GM19043 (cell line): Measurements from ENCODE around the gene CAMTA2.
A peak's percentile ranks its signal among the peaks of the same experiment; 100 is the strongest.

Experiments
- ATAC-seq: cut with Tn5 transposase; IDR thresholded peaks from one replicate; pipeline ENCODE4 v1.9.1; 2021; ENCODE audit warnings: low read depth; ENCODE audit not compliant: unreplicated experiment

Gene CAMTA2

GRCh38 chr17:5003214-5003867 lies 15.9 kb upstream of the CAMTA2 start:
- no peak for ATAC-seq

GRCh38 chr17:5002121-5002788 lies 14.8 kb upstream of the CAMTA2 start:
- ATAC-seq = no peak

DNA sequence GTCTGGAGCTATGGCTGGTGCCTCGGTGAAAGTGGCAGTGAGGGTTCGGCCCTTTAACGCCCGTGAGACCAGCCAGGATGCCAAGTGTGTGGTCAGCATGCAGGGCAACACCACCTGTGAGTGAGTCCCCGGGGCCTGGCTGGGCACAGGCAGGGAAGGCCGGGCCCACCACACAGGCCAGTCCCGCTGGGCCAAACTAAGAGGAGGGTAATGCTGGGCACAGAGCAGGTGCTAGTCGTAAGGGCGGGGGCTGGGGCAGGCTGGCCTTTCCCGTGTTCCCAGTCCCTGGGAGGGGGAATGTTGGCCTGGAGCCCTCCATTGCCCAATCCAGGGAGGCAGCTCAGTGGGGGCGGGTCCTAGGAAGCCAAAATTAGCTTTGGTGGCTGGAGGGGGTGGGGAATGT lies 12.8 kb upstream of the CAMTA2 start:
- no peak for ATAC-seq

DNA sequence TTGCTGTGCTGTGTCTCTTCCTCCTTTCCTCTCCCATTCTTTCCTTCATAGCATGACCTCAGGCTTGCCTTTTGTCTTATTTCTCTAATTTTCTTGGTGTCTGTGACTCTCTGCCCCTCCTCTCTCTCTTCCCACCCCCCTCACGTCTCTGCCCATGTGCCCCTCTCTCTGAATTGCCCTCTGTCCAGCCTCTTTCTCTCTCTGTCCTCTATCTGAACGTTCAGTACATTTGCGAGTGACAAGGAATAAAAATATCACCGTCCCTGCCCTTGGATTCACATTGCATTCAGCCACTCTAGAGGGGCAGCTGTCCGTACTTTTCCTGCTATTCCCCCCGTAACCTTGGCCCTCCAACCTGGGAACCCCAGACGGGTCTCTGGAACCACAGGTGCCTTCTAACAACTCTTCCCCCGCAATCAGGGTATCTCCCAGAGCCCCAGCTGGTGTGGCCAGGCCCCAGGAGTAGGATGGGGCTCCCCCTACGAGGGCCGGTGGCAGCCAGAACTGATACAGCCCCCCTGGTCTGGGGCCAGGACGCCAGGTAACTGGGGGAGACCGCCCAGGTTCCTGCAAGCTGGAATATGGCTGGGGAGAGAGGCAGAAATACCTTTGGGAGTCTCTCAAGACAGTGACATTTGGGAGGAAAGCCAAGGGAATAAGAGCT lies 12.1 kb upstream of the CAMTA2 start:
- no peak for ATAC-seq

DNA sequence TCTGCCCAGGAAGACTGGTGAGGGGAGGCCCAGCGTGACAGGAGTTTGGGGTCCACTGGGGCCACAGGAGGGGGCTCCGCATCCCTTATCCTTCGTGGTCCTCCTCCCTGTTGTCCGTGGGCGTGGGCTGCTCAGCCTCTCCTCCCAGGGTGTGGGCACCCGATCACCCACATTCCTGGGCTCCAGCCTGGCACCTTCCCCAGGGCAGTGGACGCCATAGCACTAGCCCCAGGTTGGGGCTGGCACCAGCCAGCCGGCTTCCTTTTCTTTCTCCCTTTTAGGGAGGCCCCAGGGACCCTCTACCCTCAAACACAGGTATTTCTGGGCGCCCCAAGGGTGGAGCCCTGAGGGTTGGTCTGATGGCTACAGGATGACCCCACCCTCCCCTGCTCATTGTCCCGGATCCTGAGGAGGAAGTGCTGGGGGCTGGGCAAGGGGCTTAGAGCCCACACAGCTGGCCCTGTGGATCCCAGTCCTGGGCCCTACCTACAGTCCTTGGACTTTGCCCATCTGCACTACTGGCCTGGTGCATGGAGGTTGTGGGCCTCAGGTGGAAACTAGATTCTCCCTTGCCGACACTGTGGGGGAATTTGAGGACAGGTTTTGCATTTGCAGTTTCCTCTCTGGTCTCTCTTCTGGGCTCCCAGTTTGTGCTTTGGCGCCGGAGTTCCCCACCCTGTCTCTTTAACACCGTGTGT lies 11.4 kb upstream of the CAMTA2 start:
- ATAC-seq = no peak

DNA sequence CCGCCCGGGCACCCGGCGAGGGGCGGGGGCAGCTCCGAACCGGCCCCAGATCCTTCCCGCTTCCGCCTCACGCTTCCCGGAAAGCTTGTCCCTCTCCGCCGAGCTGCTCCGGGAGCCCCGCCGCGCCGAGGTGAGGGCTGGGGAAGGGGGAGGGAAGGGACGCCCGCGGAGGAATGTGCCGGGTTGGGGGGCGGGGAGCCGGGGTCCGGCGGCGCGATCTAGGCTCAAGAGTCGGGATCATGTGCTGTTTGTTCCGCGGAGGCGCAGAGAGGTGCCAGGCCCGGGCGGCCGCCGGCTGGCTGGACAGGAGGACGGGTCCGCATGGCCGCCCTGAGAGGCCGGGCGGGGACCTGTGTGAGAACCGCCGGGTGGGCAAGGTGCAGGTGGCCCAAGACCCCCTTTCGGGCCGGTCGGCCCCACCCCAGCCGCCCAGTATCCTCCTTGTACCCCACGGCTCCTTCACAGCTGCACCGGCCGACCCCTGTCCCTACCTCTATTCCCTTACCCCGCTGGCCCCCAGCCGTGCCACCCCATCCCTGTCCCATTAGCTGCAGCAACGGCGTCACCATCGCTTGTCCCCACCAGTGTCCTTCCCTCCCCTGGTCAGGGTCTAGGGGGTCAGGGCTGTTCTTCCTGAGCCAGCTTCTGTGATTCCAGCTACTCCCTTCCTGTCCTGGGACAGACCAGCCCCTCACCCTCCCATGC lies 10.7 kb upstream of the CAMTA2 start:
- no peak for ATAC-seq

- peak; percentile 76 for ATAC-seq
Observed at GRCh38 chr17:4997302-4998026, 10.0 kb upstream of the CAMTA2 start, which contains the start of the genes INCA1 and KIF1C. INCA1 (minus strand) TSS chr17:4997522; CDS start chr17:4994437, 3,085 bp downstream. KIF1C (plus strand) TSS chr17:4997950; CDS start chr17:5000247, 2,297 bp downstream.

DNA sequence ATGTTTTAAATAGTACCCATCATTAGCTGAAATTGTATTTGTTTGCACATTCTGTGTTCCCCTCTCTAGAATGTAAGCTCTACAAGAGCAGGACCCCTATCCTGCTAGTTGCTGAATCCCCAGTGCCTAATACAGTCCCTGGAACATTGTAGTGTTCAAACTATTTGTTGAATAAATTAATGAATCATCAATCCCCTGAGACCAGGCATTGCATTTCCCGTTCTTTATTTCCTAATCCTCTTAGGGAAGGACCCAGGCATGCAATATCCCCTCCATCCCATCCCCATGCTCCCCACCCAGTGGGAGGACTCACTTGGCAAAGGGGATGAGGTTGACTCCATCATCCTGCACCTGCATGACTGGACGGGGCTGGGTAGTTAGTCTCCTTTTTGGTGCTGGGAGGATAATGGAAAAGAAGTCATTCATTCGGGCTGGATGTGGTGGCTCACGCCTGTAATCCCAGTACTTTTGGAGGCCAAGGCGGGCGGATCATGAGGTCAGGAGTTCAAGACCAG lies 6.7 kb upstream of the CAMTA2 start:
- no peak for ATAC-seq

- ATAC-seq = no peak
Observed at GRCh38 chr17:4987767-4988567, 492 bp upstream of the CAMTA2 start.

GRCh38 chr17:4986403-4986802 lies 1.1 kb downstream of the CAMTA2 start:
- no peak for ATAC-seq

GRCh38 chr17:4982305-4982704 lies 5.2 kb downstream of the CAMTA2 start:
- no peak for ATAC-seq

DNA sequence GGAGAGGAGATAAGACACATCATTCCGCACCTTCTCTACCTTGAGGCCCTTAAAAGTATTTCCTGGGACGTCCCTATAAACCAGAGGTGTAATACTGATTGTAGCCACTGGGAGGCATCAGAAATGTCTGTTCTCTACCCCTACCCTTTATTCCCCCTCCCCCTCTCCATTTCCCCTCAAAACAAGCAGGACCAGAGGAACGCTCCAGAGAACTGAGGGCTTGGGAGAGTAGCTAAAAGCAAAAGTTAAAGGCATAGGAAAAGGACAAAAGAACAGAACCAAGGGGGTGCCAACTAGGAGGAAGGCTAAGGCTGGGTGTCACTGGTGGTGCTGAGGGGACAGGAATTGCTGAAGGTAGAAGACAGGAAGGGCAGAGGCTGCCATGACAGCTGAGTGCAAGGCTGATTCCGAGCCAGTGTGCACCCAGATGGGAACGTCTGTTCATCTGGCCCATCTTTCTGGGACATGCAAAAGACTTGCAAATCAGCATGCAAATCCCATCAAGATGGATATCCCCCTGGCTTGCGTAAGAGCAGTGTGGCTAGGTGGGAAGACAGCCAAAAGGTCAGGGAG lies 6.7 kb downstream of the CAMTA2 start:
- ATAC-seq = no peak

GRCh38 chr17:4978726-4979125 lies 8.7 kb downstream of the CAMTA2 start:
- ATAC-seq = no peak

GRCh38 chr17:4974115-4974670 lies 13.3 kb downstream of the CAMTA2 start:
- no peak for ATAC-seq

DNA sequence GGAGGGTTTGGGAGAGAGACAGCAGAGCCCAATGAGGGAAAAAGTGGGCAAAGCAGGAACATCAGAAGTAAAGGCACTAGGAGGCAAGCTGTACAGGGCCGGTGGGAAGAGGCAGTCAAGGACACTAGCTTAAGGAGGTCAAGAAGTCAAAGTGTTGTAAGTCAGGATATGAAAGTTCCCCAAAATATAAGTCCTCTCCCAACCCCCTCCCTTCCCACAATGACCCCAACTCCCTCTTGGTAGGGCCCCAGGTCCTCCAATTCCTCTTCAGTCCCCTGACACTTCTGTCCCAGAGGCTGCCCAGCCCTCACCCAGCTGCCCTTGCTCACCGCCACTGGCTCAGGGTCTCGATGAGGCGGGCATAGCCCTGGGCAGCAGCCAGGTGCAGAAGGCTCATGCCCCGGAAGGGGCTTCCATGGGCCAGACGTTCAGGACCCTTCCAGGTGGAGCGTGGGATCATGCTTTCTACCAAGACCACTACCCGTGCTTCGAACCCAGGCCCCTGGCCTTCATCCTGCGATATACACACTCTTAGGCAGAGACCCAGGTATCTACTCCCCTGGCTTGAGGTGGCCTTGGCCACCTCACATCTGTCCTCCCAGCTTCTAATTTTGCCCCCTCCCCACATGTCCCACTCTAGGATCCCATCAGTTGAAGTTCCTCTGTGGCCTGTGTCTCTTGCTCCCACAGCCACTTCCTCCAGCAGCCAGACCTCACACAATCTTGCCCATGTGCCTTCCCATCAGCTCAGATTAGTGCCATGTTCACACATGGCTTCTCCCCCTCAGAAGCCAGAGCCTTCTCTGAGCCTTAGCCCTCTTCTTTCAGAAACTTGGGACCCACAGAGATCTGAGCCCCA lies 14.0 kb downstream of the CAMTA2 start:
- no peak for ATAC-seq

DNA sequence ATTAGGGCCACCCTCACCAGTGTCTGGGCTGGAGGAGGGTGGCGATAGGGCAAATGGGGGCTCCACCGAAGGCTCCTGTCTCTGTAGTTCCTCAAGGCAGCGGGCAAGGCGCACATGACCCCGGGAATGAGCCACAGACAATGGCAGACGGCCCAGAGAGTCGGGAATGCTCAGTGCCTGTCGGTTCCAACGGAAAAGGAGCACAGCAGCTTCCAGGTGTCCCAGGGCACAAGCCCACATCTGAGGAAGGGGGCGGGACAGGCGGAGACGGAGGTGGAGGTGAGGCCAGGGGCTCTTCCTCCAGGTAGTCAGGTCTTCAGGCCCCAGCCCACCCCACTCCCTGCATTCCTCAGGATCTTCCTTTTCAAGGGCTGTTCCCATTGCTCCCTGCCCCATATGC lies 14.7 kb downstream of the CAMTA2 start:
- ATAC-seq = no peak

GRCh38 chr17:4972322-4972721 lies 15.2 kb downstream of the CAMTA2 start:
- no peak for ATAC-seq
